ENCODE results near the gene ZNF841. TPM values are rescaled to one million over a fixed set of nuclear protein-coding genes. Genes with fewer than 3 reads are reported as not detected.
"Not testable (repeated sequence)": the region's sequence is repeated elsewhere in the genome, so short reads cannot be mapped to it uniquely, and the experiment has no call there.

Gene ZNF841
- total and polyA plus RNA-seq, 12 donors, result 9.2 to 34.1 (median 20.4) TPM

- WGBS, 4 donors, result 87 to 91% (median 88%) methylated on average over 2 of the region's 2 CpGs
- intact Hi-C loops (cut with DNase I), result no loop called here
- TF ChIP-seq POLR2A (IDR thresholded peaks at IDR 0.05) (no peak), CTCF (IDR thresholded peaks at IDR 0.05) (no peak)
- H3K36me3 ChIP-seq (replicated peaks in 1 of 2), result no peaks in the 10 kb centered on the region
- peaks cover 0 to 7% (median 0%) of the 10 kb centered on the region in 3 donors for H3K9me3 ChIP-seq (replicated peaks in 1 of 3)
- H3K4me3 ChIP-seq, result no peak overlapping the region
- H3K4me1 ChIP-seq (replicated peaks in 1 of 2), result peaks cover under 1 to 6% of the 10 kb centered on the region in 2 donors
- no peak overlapping the region for H3K27ac ChIP-seq
- DNase-seq, result peak in 1 of 7 donors; percentile 18
- no peaks in the 10 kb centered on the region for H3K27me3 ChIP-seq
Measured at GRCh38 chr19:52099497-52100138, 4.1 kb upstream of the ZNF841 start.

GRCh38 chr19:52096416-52096815 is 851 bp upstream of the ZNF841 start:
- WGBS, 4 donors, result 82 to 99% (median 89%) methylated on average over 3 of the region's 3 CpGs
- DNase-seq; H3K27me3 ChIP-seq; H3K9me3 ChIP-seq (replicated peaks in 1 of 3); intact Hi-C loops (cut with DNase I); H3K36me3 ChIP-seq (replicated peaks in 1 of 2): not testable (repeated sequence)
- Histone ChIP-seq H3K27ac (peak overlapping the region in 3 of 5 donors; percentile 38 to 57 (median 47)), H3K4me1 (replicated peaks in 1 of 2) (peaks cover 14 to 16% of the 10 kb centered on the region in 2 donors), H3K4me3 (peak overlapping the region in 1 of 4 donors; percentile 79)

- H3K4me3 ChIP-seq, result peak overlapping the region in 3 of 4 donors; percentile 64 to 85 (median 79)
- peaks cover 0 to 4% (median 0%) of the 10 kb centered on the region in 3 donors for H3K9me3 ChIP-seq (replicated peaks in 1 of 3)
- intact Hi-C loops (cut with DNase I), result no loop called here
- peak overlapping the region in 3 of 5 donors; percentile 57 to 83 (median 58) for H3K27ac ChIP-seq
- WGBS, 4 donors, result 5 to 8% (median 7%) methylated on average over 12 of the region's 12 CpGs
- TF ChIP-seq CTCF (IDR thresholded peaks at IDR 0.05), result no peak
- no peak for TF ChIP-seq POLR2A (IDR thresholded peaks at IDR 0.05)
- no peak for DNase-seq
- no peaks in the 10 kb centered on the region for H3K36me3 ChIP-seq (replicated peaks in 1 of 2)
- peaks cover 14 to 16% of the 10 kb centered on the region in 2 donors for H3K4me1 ChIP-seq (replicated peaks in 1 of 2)
- H3K27me3 ChIP-seq, result no peaks in the 10 kb centered on the region
Measured at GRCh38 chr19:52094526-52095130, 937 bp downstream of the ZNF841 start.

GRCh38 chr19:52086481-52086880 is 9.1 kb downstream of the ZNF841 start:
- TF ChIP-seq CTCF (IDR thresholded peaks at IDR 0.05) (no peak), POLR2A (IDR thresholded peaks at IDR 0.05) (no peak)
- peak in 4 of 7 donors; percentile 36 to 69 (median 43) for DNase-seq
- Histone ChIP-seq H3K4me1 (replicated peaks in 1 of 2) (no peaks in the 10 kb centered on the region), H3K27me3 (no peaks in the 10 kb centered on the region), H3K9me3 (replicated peaks in 1 of 3) (no peaks in the 10 kb centered on the region), H3K36me3 (replicated peaks in 1 of 2) (peaks cover 0 to 61% of the 10 kb centered on the region in 2 donors), H3K4me3 (no peak overlapping the region), H3K27ac (peak overlapping the region in 1 of 5 donors; percentile 23)
- intact Hi-C loops (cut with DNase I), result no loop called here

Data from adrenal gland (tissue), 12 donors.